Central memory CD8-positive, alpha-beta T cell (primary cell): Measurements from ENCODE around the gene HACD2.

Source experiments
- ATAC-seq: fragments of 150-1000 bp; cut with Tn5 transposase; replicated peaks from 2 replicates; pipeline ENCODE4 v1.10.0; 2022; ENCODE audit warnings: mild to moderate bottlenecking, moderate FRiP score, moderate number of reproducible peaks; ENCODE audit not compliant: poor library complexity, severe bottlenecking; ENCODE audit errors: extremely low read depth
- DNase-seq, 2 donors: peaks; one replicate each; pipeline ENCODE4 v3.0.0; 2021; ENCODE audit warnings: low spot score in 2 of 2
- H3K27ac Mint-ChIP-seq: one replicate; pipeline ENCODE4 v1.8.0; 2022; ENCODE audit warnings: low read depth, mild to moderate bottlenecking, moderate library complexity, mixed read lengths
- H3K27me3 Mint-ChIP-seq: one replicate; pipeline ENCODE4 v1.8.0; 2022; ENCODE audit warnings: mixed read lengths
- H3K36me3 Mint-ChIP-seq: one replicate; pipeline ENCODE4 v1.8.0; 2022; ENCODE audit warnings: mild to moderate bottlenecking, moderate library complexity, mixed read lengths; ENCODE audit not compliant: insufficient read depth
- H3K4me1 Mint-ChIP-seq: one replicate; pipeline ENCODE4 v1.8.0; 2022; ENCODE audit warnings: mixed read lengths
- H3K4me3 Mint-ChIP-seq: one replicate; pipeline ENCODE4 v1.8.0; 2022; ENCODE audit warnings: mild to moderate bottlenecking, moderate library complexity, mixed read lengths
- H3K9me3 Mint-ChIP-seq: one replicate; pipeline ENCODE4 v1.8.0; 2022; ENCODE audit warnings: mixed read lengths

The HACD2 gene

DNA sequence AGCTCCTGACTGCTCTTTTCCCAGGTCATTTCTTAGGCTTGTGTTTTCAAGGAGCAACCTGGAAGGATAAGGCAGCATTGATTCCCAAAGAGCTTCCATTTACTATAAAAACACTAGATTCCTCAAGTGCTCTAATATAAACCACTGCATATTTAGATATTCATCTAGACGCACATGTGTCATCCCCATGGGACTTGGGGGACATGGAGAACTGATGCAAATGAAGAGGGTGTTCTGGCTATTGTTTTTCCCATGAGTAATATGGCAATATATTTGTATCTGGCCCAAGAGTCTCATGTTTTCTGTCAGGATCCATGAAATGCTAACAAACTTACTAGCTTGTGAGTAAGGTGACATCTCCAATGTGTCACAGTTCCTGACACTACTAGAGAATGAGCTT, 31.3 kb downstream of the HACD2 start:
- no peak for DNase-seq
- peaks cover 16% of the 10 kb centered on the region for H3K4me1 Mint-ChIP-seq
- H3K27ac Mint-ChIP-seq = no peak overlapping the region
- no peaks in the 10 kb centered on the region for H3K27me3 Mint-ChIP-seq
- H3K36me3 Mint-ChIP-seq = peaks cover 10% of the 10 kb centered on the region
- H3K9me3 Mint-ChIP-seq = no peaks in the 10 kb centered on the region
- no peak for ATAC-seq
- H3K4me3 Mint-ChIP-seq = no peak overlapping the region

DNA sequence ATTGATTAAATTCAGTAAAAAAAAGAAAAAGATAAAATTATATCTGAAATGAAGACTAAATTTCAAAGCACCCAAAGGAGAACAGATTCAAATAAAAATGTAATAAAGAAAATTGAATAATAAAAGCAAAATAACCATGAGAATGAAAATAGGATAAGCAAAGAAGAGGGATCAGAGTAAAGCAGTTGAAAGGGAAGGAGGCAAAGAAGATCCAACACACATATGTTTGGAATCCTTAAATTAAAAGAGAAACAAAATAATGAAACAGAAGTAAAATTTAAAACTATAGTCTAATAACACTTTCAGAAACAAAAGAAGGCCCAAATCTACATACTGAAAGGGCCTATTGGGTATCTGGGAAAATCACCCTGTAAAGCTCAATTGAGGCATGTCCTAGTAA, 32.1 kb downstream of the HACD2 start:
- Mint-ChIP-seq H3K9me3 (no peaks in the 10 kb centered on the region), H3K4me1 (peaks cover 16% of the 10 kb centered on the region), H3K27me3 (no peaks in the 10 kb centered on the region), H3K27ac (no peak overlapping the region), H3K4me3 (no peak overlapping the region), H3K36me3 (peaks cover 10% of the 10 kb centered on the region)
- no peak for ATAC-seq
- no peak for DNase-seq

DNA sequence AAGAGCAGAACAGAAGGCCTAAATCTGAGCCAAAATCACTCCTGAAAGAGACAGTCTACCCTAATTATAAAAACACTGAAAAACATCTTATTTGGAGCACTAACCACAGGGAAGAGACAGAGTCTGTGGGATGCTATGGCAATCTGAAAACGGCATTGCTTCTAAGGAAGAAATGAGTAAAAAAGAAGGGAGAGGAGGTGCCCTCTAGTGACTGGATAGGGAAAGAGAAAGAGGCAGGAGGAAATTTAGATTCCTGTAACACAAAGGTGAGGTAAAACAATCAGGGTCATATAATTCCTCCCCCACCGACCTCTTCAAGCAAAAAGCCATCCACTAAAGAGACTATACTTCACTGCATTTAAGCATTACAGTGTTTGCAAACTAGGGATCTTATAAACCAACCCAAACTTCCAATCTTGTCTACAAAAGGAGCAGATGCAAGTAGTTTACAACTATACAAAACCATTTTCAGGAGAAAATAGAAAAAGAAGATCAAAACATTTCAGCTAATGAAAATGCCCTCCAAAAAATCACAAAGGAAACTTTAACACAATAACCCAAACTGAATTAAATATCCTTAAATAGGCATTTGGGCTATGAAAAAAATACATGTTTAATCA, 32.6 kb downstream of the HACD2 start:
- peak overlapping the region; percentile 74 for H3K27ac Mint-ChIP-seq
- no peaks in the 10 kb centered on the region for H3K27me3 Mint-ChIP-seq
- no peak for DNase-seq
- H3K36me3 Mint-ChIP-seq = peaks cover 10% of the 10 kb centered on the region
- no peak for ATAC-seq
- H3K9me3 Mint-ChIP-seq = no peaks in the 10 kb centered on the region
- peaks cover 16% of the 10 kb centered on the region for H3K4me1 Mint-ChIP-seq
- H3K4me3 Mint-ChIP-seq = no peak overlapping the region

DNA sequence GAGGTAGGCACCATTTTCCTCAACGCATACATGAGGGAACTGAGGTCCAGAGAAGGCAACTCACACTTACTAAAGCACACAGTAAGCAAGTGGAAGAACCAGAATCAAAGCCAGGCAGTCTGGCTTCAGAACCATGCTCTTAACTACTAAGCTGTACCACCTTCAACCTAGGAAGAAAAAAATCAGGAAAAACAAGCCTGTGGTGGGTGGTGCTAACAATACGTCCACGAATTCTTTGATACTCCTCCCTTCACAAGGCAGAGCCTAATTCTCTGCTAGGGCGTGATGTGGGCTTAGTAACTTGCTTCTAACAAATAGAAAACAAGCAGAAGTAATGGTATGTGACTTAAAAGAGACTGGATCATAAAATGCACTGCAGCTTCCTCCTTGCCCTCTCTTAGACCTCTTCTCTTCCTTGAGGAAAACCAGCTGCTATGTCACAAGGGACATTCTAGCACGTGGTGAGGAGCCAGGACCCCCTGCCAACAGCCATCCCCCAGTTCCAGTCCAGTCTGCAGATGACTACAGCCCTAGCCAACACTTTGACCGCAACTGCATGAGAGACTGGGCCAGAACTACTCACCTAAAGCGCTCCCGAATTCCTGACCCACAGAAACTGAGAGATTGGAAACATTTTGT, 36.9 kb downstream of the HACD2 start:
- H3K4me1 Mint-ChIP-seq = peaks cover 16% of the 10 kb centered on the region
- H3K27ac Mint-ChIP-seq = no peak overlapping the region
- no peaks in the 10 kb centered on the region for H3K27me3 Mint-ChIP-seq
- H3K36me3 Mint-ChIP-seq = peaks cover 6% of the 10 kb centered on the region
- ATAC-seq (no peak), DNase-seq (no peak)
- H3K9me3 Mint-ChIP-seq = no peaks in the 10 kb centered on the region
- H3K4me3 Mint-ChIP-seq = no peak overlapping the region

DNA sequence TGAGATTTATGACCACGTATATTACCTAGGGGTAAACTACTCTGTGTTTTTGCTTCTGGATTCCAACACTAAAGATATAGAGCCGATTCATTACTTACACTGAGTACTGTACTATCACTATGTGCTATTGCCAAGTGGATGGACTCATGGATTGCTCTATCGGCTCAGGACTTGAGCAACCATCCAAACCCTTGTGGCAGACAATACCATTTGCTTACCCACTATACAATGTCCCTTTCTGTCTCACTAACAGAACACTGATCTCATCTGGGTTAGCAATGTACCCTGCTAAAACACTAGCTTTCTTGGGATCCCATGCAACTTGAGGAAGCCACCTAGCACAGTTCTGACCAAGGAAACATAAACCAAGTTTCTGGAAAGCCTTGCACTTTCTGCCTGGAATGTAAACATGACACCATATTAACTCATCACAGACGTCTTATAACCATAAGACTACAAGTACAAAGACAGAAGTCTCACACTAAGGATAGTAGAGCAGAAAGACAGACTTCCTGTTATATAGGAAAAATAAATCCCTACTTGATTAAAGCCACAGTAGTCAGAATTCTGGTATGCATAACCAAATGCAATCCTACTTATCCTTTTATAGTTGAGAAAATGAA, 38.6 kb downstream of the HACD2 start:
- no peaks in the 10 kb centered on the region for H3K9me3 Mint-ChIP-seq
- H3K27me3 Mint-ChIP-seq = no peaks in the 10 kb centered on the region
- ATAC-seq (no peak), DNase-seq (no peak)
- no peak overlapping the region for H3K4me3 Mint-ChIP-seq
- peaks cover 7% of the 10 kb centered on the region for H3K4me1 Mint-ChIP-seq
- peaks cover 3% of the 10 kb centered on the region for H3K36me3 Mint-ChIP-seq
- no peak overlapping the region for H3K27ac Mint-ChIP-seq

DNA sequence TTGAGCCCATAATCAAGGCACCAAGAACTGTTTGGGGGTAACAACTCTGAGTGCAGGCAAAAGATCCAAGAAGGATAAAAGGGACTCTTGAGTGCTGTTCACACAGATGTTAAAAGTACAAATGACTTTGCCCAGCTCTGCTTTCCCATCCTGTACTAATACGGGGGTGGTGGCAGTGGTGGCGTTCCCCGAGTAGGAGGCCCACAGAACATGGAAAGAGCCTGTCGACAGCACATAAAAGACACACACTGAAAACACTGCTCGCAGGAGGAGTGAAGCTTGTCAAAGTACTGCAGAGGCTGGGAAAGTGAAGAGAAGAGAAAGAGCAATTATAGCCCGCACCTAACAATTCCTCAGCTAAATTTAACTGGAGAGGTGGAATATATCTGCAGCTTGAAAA, 40.9 kb downstream of the HACD2 start:
- DNase-seq (no peak), ATAC-seq (no peak)
- peaks cover 2% of the 10 kb centered on the region for H3K36me3 Mint-ChIP-seq
- no peaks in the 10 kb centered on the region for H3K27me3 Mint-ChIP-seq
- no peaks in the 10 kb centered on the region for H3K4me1 Mint-ChIP-seq
- H3K27ac Mint-ChIP-seq = no peak overlapping the region
- H3K4me3 Mint-ChIP-seq = no peak overlapping the region
- H3K9me3 Mint-ChIP-seq = no peaks in the 10 kb centered on the region

DNA sequence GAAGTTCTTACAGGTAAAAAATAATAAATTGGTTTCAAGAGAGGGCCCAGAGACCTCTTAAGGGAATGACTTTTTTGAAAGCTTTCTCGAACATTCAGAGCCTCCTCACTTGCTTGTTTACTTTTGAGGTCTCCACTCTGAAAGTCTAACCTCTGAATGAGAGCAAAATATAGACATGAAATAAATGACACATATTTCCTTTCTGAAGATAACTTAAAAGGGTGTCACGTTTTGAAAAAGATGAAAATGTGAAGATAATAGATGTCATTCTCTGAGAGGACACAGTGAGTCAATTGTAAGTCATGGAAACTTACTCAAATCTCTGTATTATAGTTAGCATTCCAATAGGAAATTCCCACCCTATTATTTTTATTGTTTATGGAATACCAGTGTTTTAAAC, 44.6 kb downstream of the HACD2 start:
- ATAC-seq = no peak
- Mint-ChIP-seq H3K36me3 (peaks cover 2% of the 10 kb centered on the region), H3K4me1 (peaks cover 10% of the 10 kb centered on the region)

DNA sequence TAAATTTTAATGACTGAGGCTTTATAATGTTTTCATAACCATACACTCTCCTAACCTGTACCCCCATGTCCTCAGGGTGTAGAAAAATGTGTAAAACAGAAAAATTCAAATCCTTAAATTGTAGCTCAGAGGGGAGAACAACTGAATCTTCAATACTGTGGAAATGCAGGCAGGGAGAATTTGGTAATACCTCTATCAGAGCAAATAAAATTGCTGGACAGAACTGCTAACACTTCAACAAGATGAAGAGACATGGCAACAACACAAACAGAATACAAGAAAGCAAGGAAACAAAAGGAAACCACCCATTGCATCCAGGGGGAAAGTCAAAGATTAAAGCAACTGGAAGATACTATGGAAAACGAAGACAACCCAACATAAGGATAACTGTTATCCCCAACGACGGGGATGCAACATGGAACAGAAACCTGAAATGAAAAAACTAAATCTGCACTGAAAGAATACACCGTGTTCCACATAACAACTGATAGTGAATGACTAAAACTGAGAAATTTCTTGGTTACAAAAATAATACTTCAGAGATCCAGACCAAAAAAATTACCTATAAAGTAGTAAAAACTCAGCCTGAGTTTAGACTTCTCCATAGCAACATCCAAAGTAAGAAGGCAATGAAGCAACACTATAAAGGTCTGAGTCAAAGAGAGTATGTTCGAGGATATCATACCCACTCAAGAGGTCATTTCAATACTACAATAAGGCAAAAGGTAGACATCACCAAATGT, 48.5 kb downstream of the HACD2 start:
- Mint-ChIP-seq H3K9me3 (no peaks in the 10 kb centered on the region), H3K27me3 (no peaks in the 10 kb centered on the region), H3K4me3 (no peak overlapping the region), H3K27ac (peak overlapping the region; percentile 67), H3K36me3 (peaks cover 3% of the 10 kb centered on the region), H3K4me1 (peaks cover 15% of the 10 kb centered on the region)
- DNase-seq (no peak), ATAC-seq (no peak)

More for the DNA sequence above, 44.6 kb downstream of the HACD2 start:
- Mint-ChIP-seq H3K27ac (no peak overlapping the region), H3K4me3 (no peak overlapping the region), H3K9me3 (no peaks in the 10 kb centered on the region), H3K27me3 (no peaks in the 10 kb centered on the region)
- DNase-seq = no peak

DNA sequence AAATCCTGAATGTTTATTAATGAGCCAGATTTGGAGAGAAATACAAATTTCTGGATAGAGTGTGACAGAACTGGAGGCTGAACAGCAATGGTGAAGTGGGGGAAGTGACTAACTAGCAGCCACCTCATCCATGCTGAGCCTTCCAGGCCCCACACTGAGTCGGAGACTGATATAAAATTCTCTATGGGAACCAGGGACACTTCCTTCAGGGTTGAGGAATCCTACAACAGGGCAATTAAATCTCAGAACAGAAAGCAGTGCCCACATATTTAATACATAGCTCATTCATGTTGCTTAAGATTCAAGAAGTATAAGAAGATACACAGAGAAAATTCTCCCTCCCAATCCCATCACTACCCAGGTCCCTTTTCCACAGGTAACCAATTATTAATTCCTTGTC, 49.3 kb downstream of the HACD2 start:
- Mint-ChIP-seq H3K4me1 (peaks cover 15% of the 10 kb centered on the region), H3K27me3 (no peaks in the 10 kb centered on the region), H3K9me3 (no peaks in the 10 kb centered on the region), H3K36me3 (peaks cover 3% of the 10 kb centered on the region), H3K27ac (no peak overlapping the region), H3K4me3 (no peak overlapping the region)
- DNase-seq (no peak), ATAC-seq (no peak)

DNA sequence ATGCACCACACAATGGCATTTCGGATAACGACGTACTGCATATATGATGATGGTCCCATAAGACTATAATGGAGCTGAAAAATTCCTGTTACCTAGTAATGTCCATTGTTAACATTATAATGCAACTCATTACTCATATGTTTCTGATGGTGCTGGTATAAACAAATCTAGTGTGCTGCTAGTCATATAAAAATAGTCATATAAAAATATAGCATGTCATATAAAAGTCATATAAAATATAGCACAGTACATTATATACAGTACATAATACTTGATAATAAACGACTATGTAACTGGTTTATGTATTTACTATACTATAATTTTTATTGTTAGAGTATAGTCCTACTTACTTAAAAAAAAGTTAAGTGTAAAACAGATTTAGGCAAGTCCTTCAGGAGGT, 50.6 kb downstream of the HACD2 start:
- ATAC-seq = no peak
- no peaks in the 10 kb centered on the region for H3K27me3 Mint-ChIP-seq
- no peak for DNase-seq
- H3K27ac Mint-ChIP-seq = no peak overlapping the region
- H3K36me3 Mint-ChIP-seq = peaks cover 3% of the 10 kb centered on the region
- no peaks in the 10 kb centered on the region for H3K9me3 Mint-ChIP-seq
- H3K4me3 Mint-ChIP-seq = no peak overlapping the region
- H3K4me1 Mint-ChIP-seq = peaks cover 15% of the 10 kb centered on the region

DNA sequence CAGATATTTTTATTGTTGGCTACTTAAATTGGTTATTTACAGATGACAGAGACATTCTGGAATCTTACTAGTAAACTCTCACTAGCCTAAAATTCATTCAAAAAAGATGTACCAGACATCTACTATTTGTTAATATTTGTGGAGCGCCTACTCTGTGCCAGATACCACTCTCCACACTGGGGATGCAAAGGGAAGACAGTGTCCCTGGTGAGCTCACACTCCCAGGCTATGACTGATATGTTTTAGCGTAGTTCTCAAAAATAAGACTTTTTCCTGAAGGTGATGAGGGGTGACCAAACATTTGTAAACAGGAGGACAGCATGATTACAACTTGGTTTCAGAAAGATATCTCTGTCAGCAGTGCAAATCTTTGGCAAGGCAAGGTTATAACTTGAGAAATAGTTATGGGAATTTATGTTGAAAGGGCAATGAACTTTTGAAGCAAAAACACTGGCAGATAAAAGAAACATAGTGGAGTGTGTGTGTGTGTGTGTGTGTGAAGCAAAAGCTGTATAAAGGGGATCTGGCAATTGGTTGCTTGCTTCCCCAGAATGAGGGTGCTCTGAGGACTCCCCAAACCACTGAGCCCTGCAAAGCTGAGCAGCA, 51.2 kb downstream of the HACD2 start:
- H3K36me3 Mint-ChIP-seq = peaks cover 1% of the 10 kb centered on the region
- ATAC-seq (no peak), DNase-seq (no peak)
- no peaks in the 10 kb centered on the region for H3K27me3 Mint-ChIP-seq
- H3K9me3 Mint-ChIP-seq = no peaks in the 10 kb centered on the region
- H3K4me1 Mint-ChIP-seq = peaks cover 15% of the 10 kb centered on the region
- H3K27ac Mint-ChIP-seq = no peak overlapping the region
- H3K4me3 Mint-ChIP-seq = no peak overlapping the region

DNA sequence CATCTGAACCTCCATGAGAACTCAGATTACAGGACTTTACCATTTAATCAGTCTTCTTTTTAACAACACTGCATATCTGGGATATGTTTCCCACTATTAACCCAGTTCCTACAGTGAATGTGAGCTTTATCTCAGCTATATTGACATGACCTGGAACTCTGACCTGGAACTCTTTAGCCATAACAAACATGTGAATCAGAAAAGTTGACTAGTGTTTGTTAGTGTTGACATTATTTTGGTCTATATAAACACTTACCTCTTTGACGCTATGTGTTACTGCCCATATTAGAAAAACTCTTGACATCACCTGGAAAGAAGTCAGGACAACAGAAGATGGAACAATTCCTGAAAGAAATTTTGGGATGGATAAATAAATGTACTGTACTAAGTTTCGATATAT, 56.7 kb downstream of the HACD2 start:
- no peaks in the 10 kb centered on the region for H3K27me3 Mint-ChIP-seq
- no peak overlapping the region for H3K27ac Mint-ChIP-seq
- H3K36me3 Mint-ChIP-seq = peaks cover 9% of the 10 kb centered on the region
- H3K9me3 Mint-ChIP-seq = no peaks in the 10 kb centered on the region
- DNase-seq (no peak), ATAC-seq (no peak)
- no peak overlapping the region for H3K4me3 Mint-ChIP-seq
- H3K4me1 Mint-ChIP-seq = peaks cover 53% of the 10 kb centered on the region
